ENCODE measurements around the gene PIWIL4. TPM values are rescaled to one million over a fixed set of nuclear protein-coding genes. Genes with fewer than 3 reads are reported as not detected.

Gene PIWIL4
- total and polyA plus RNA-seq, 9 of the 15 experiments (the other 6 are each of a cell fraction or from before 2014, with no cell fraction given), result 6.3 to 17.0 (median 10.8) TPM

GRCh38 chr11:94546886-94547285 is 20.3 kb upstream of the PIWIL4 start:
- Histone ChIP-seq H3K4me3 (no peak overlapping the region), H3K36me3 (ENCODE audit: control insufficient read depth, insufficient read depth, low read length) (peaks cover 13% of the 10 kb centered on the region; the same call in 2 of the 3 replicates), H3K9ac (ENCODE audit: insufficient read depth in 1 of 2, low read depth in 2 of 2, low read length in 2 of 2) (no peak overlapping the region), H3K79me2 (ENCODE audit: control insufficient read depth, insufficient read depth, low read length) (peaks cover 32% of the 10 kb centered on the region), H2AFZ (ENCODE audit: low read depth, low read length) (no peak overlapping the region), H3K4me1 (replicated peaks in 1 of 2; ENCODE audit: control insufficient read depth in 2 of 2, insufficient read depth in 2 of 2, low read length in 2 of 2) (peaks cover 33 to 35% of the 10 kb centered on the region in 2 experiments; a peak in 4 of 5 replicates), H3K4me2 (ENCODE audit: insufficient read depth, low read length) (peak overlapping the region; percentile 39; the same call in 1 of the 2 replicates), H3K27me3 (ENCODE audit: control insufficient read depth in 2 of 2, insufficient read depth in 2 of 2, low read length in 2 of 2) (no peaks in the 10 kb centered on the region), H4K20me1 (replicated peaks; ENCODE audit: control insufficient read depth, insufficient read depth, low read length) (no peaks in the 10 kb centered on the region; the same call in 1 of the 2 replicates), H3K9me3 (replicated peaks; ENCODE audit: control insufficient read depth, insufficient read depth, low read depth, low read length) (no peaks in the 10 kb centered on the region), H3K9me1 (ENCODE audit: control insufficient read depth, insufficient read depth, low read length) (no peaks in the 10 kb centered on the region), H3K27ac (ENCODE audit: extremely low read depth, low read depth, low read length) (no peak overlapping the region)
- ChIA-PET POLR2A (interaction anchor here (0.9 to 1.9 kb wide), 3 partner anchors 12 to 17 kb away, joined by 3 to 5 read pairs (median 3); no protein-coding TSS in a partner anchor), CTCF (ENCODE audit: low intra/inter-chr PET ratio) (no interaction called here)
- ATAC-seq, result no peak
- no peak for TF ChIP-seq BRD4 (IDR thresholded peaks at IDR 0.05)
- FAIRE-seq, result no peak
- DNase-seq (ENCODE audit: extremely low read depth in 1 of 4, low spot score in 3 of 4), result no peak
- in situ Hi-C loops (cut with MboI), result no loop called here
- BruUV-seq (replicated peaks), result no TSS peak
- 85% methylated on average over 1 of the region's 1 CpG for WGBS (ENCODE audit: insufficient coverage, low coverage, missing lambda C conversion rate)
- intact Hi-C loops (cut with micrococcal nuclease), result no loop called here

DNA sequence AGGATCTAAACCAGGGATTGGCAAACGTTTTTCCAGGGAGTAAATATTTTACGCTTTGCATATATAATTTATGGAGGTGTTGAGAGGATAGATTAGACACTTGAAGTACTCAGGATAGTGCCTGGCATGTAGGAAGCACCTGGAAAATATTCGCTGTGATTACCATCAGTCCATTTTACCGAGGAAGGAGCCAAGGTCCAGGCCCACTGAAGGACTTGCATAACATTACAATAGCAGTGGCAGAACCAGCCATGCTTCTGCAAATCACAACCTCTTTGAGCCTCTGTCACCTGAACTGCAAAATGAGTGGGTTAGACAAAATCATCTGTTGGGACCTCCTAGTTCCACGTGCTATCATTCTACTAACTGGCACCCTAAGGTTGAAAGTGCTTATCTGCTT is 18.0 kb upstream of the PIWIL4 start:
- intact Hi-C loops (cut with micrococcal nuclease), result no loop called here
- Histone ChIP-seq H3K36me3 (ENCODE audit: control insufficient read depth, insufficient read depth, low read length) (peaks cover 13% of the 10 kb centered on the region; the same call in 2 of the 3 replicates), H4K20me1 (replicated peaks; ENCODE audit: control insufficient read depth, insufficient read depth, low read length) (no peaks in the 10 kb centered on the region; the same call in 1 of the 2 replicates), H3K27ac (ENCODE audit: extremely low read depth, low read depth, low read length) (no peak overlapping the region), H3K4me2 (ENCODE audit: insufficient read depth, low read length) (no peak overlapping the region), H3K27me3 (ENCODE audit: control insufficient read depth in 2 of 2, insufficient read depth in 2 of 2, low read length in 2 of 2) (no peaks in the 10 kb centered on the region), H3K9ac (ENCODE audit: insufficient read depth in 1 of 2, low read depth in 2 of 2, low read length in 2 of 2) (no peak overlapping the region), H3K79me2 (ENCODE audit: control insufficient read depth, insufficient read depth, low read length) (peaks cover 32% of the 10 kb centered on the region), H3K4me3 (no peak overlapping the region), H3K9me1 (ENCODE audit: control insufficient read depth, insufficient read depth, low read length) (no peaks in the 10 kb centered on the region), H3K9me3 (replicated peaks; ENCODE audit: control insufficient read depth, insufficient read depth, low read depth, low read length) (no peaks in the 10 kb centered on the region), H2AFZ (ENCODE audit: low read depth, low read length) (no peak overlapping the region), H3K4me1 (replicated peaks in 1 of 2; ENCODE audit: control insufficient read depth in 2 of 2, insufficient read depth in 2 of 2, low read length in 2 of 2) (peaks cover 24 to 31% of the 10 kb centered on the region in 2 experiments; a peak in 4 of 5 replicates)
- ChIA-PET CTCF (ENCODE audit: low intra/inter-chr PET ratio) (no interaction called here), POLR2A (no interaction called here)
- in situ Hi-C loops (cut with MboI), result no loop called here
- WGBS (ENCODE audit: insufficient coverage, low coverage, missing lambda C conversion rate), result 22% methylated on average over 5 of the region's 5 CpGs
- FAIRE-seq, result no peak
- ATAC-seq, result no peak
- peak in 1 of 4 experiments; percentile 17 for DNase-seq (ENCODE audit: extremely low read depth in 1 of 4, low spot score in 3 of 4)
- no TSS peak for BruUV-seq (replicated peaks)
- TF ChIP-seq STAT5B (CRISPR knock-in tag; IDR thresholded peaks at IDR 0.05) (no peak), L3MBTL2 (IDR thresholded peaks at IDR 0.05) (no peak), RFX1 (IDR thresholded peaks at IDR 0.05) (no peak), CEBPZ (IDR thresholded peaks at IDR 0.05; ENCODE audit: borderline replicate concordance, low read depth, low read length) (no peak), KAT8 (IDR thresholded peaks at IDR 0.05; ENCODE audit: low read depth) (no peak), ZNF507 (tag; conservative IDR thresholded peaks at IDR 0.05) (no peak), CREB1 (IDR thresholded peaks at IDR 0.05) (no peak), CREB1 (CRISPR knock-in tag; IDR thresholded peaks at IDR 0.05) (no peak), ZNF586 (CRISPR knock-in tag; conservative IDR thresholded peaks at IDR 0.05) (no peak), RUNX1 (IDR thresholded peaks at IDR 0.05; ENCODE audit: low read depth) (no peak)
- TF ChIP-seq, protein P1, sequence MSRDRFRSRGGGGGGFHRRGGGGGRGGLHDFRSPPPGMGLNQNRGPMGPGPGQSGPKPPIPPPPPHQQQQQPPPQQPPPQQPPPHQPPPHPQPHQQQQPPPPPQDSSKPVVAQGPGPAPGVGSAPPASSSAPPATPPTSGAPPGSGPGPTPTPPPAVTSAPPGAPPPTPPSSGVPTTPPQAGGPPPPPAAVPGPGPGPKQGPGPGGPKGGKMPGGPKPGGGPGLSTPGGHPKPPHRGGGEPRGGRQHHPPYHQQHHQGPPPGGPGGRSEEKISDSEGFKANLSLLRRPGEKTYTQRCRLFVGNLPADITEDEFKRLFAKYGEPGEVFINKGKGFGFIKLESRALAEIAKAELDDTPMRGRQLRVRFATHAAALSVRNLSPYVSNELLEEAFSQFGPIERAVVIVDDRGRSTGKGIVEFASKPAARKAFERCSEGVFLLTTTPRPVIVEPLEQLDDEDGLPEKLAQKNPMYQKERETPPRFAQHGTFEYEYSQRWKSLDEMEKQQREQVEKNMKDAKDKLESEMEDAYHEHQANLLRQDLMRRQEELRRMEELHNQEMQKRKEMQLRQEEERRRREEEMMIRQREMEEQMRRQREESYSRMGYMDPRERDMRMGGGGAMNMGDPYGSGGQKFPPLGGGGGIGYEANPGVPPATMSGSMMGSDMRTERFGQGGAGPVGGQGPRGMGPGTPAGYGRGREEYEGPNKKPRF (IDR thresholded peaks at IDR 0.05; ENCODE audit: low read depth, low read length), result no peak
